HL-60 (cell line): ENCODE results near the gene BZW2.

Source experiments
- CTCF ChIP-seq: IDR thresholded peaks from one replicate; pipeline ENCODE4 v1.5.1; 2011; ENCODE audit warnings: low read length, control low read depth, inconsistent platforms; ENCODE audit not compliant: insufficient read depth
- TF ChIP-seq, protein P1 (sequence below): IDR thresholded peaks from 2 replicates; pipeline ENCODE4 v1.6.1; 2012; ENCODE audit warnings: low read depth; ENCODE audit not compliant: insufficient replicate concordance

- no peak for TF ChIP-seq CTCF
- TF ChIP-seq, protein P1, sequence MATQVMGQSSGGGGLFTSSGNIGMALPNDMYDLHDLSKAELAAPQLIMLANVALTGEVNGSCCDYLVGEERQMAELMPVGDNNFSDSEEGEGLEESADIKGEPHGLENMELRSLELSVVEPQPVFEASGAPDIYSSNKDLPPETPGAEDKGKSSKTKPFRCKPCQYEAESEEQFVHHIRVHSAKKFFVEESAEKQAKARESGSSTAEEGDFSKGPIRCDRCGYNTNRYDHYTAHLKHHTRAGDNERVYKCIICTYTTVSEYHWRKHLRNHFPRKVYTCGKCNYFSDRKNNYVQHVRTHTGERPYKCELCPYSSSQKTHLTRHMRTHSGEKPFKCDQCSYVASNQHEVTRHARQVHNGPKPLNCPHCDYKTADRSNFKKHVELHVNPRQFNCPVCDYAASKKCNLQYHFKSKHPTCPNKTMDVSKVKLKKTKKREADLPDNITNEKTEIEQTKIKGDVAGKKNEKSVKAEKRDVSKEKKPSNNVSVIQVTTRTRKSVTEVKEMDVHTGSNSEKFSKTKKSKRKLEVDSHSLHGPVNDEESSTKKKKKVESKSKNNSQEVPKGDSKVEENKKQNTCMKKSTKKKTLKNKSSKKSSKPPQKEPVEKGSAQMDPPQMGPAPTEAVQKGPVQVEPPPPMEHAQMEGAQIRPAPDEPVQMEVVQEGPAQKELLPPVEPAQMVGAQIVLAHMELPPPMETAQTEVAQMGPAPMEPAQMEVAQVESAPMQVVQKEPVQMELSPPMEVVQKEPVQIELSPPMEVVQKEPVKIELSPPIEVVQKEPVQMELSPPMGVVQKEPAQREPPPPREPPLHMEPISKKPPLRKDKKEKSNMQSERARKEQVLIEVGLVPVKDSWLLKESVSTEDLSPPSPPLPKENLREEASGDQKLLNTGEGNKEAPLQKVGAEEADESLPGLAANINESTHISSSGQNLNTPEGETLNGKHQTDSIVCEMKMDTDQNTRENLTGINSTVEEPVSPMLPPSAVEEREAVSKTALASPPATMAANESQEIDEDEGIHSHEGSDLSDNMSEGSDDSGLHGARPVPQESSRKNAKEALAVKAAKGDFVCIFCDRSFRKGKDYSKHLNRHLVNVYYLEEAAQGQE = no peak
Measured at GRCh38 chr7:16606704-16607103, 39.3 kb upstream of the BZW2 start.
